ENCODE measurements around the gene NBPF15.
"Not testable (repeated sequence)": the region's sequence is repeated elsewhere in the genome, so short reads cannot be mapped to it uniquely, and the experiment has no call there.

NBPF15 gene

GRCh38 chr1:144461136-144461759, at the start of gene NBPF15:
TSS of gene NBPF15 (minus strand) at chr1:144461669. CDS start at chr1:144440003, 21,666 bp downstream.
- DNase-seq (ENCODE audit: low read depth in 2 of 2): peak; percentile 24 to 64

- not testable (repeated sequence) for DNase-seq (ENCODE audit: low read depth in 2 of 2)
Measured at GRCh38 chr1:144496429-144496828, 35.0 kb upstream of the NBPF15 start.

GRCh38 chr1:144494130-144494529, 32.7 kb upstream of the NBPF15 start:
- DNase-seq (ENCODE audit: low read depth in 2 of 2): not testable (repeated sequence)

- not testable (repeated sequence) for DNase-seq (ENCODE audit: low read depth in 2 of 2)
Measured at GRCh38 chr1:144490394-144490793, 28.9 kb upstream of the NBPF15 start.

GRCh38 chr1:144487002-144487401, 25.5 kb upstream of the NBPF15 start:
- DNase-seq (ENCODE audit: low read depth in 2 of 2): not testable (repeated sequence)

- not testable (repeated sequence) for DNase-seq (ENCODE audit: low read depth in 2 of 2)
Measured at GRCh38 chr1:144485048-144485993, 23.9 kb upstream of the NBPF15 start.

- DNase-seq (ENCODE audit: low read depth in 2 of 2): not testable (repeated sequence)
Measured at GRCh38 chr1:144473897-144474296, 12.4 kb upstream of the NBPF15 start.

GRCh38 chr1:144471434-144471833, 10.0 kb upstream of the NBPF15 start:
- not testable (repeated sequence) for DNase-seq (ENCODE audit: low read depth in 2 of 2)

- not testable (repeated sequence) for DNase-seq (ENCODE audit: low read depth in 2 of 2)
Measured at GRCh38 chr1:144461778-144462177, 309 bp upstream of the NBPF15 start.

- not testable (repeated sequence) for DNase-seq (ENCODE audit: low read depth in 2 of 2)
Measured at GRCh38 chr1:144460686-144461085, 783 bp downstream of the NBPF15 start.

- not testable (repeated sequence) for DNase-seq (ENCODE audit: low read depth in 2 of 2)
Measured at GRCh38 chr1:144442402-144442801, 19.1 kb downstream of the NBPF15 start.

GRCh38 chr1:144439737-144440136, 21.7 kb downstream of the NBPF15 start:
- DNase-seq (ENCODE audit: low read depth in 2 of 2): not testable (repeated sequence)

GRCh38 chr1:144418891-144419694, 42.4 kb downstream of the NBPF15 start:
- peak in 1 of 2 donors; percentile 51 for DNase-seq (ENCODE audit: low read depth in 2 of 2)

GRCh38 chr1:144413404-144414118, 47.9 kb downstream of the NBPF15 start:
- not testable (repeated sequence) for DNase-seq (ENCODE audit: low read depth in 2 of 2)

GRCh38 chr1:144412491-144413403, 48.7 kb downstream of the NBPF15 start:
- DNase-seq (ENCODE audit: low read depth in 2 of 2): peak; percentile 68 to 75

- peak; percentile 37 to 68 for DNase-seq (ENCODE audit: low read depth in 2 of 2)
Measured at GRCh38 chr1:144412068-144412471, 49.4 kb downstream of the NBPF15 start.

GRCh38 chr1:144402807-144403206, 58.7 kb downstream of the NBPF15 start:
- DNase-seq (ENCODE audit: low read depth in 2 of 2): not testable (repeated sequence)

GRCh38 chr1:144371651-144372050, 89.8 kb downstream of the NBPF15 start:
- DNase-seq (ENCODE audit: low read depth in 2 of 2): not testable (repeated sequence)

All from stimulated activated CD8-positive, alpha-beta memory T cell treated with anti-CD3 and anti-CD28 coated beads, Interleukin-2, amount 100 ng/mL, for 48 hours (primary cell).